OCI-LY7 (cell line): ENCODE measurements around the gene USH1G. TPM values are rescaled to one million over a fixed set of nuclear protein-coding genes. Genes with fewer than 3 reads are reported as not detected.
"Not testable (repeated sequence)": the region's sequence is repeated elsewhere in the genome, so short reads cannot be mapped to it uniquely, and the experiment has no call there.

Experiments used
- BruUV-seq: library from RNA; stranded (reverse); fragments of 400-500 nt; replicated peaks from 2 replicates; lab custom pipeline; 2021; lab: Mats Ljungman, UMichigan
- CTCF ChIA-PET: fragments of 300-600 bp; sonication (Branson Sonifier 250); formaldehyde crosslinking; loops from one replicate; lab custom pipeline; 2022; ENCODE audit warnings: antibody characterized with exemption; ENCODE audit not compliant: unreplicated experiment; lab: Charles Lee
- POLR2A ChIA-PET: fragments of 300-600 bp; sonication (Branson Sonifier 250); formaldehyde crosslinking; loops from one replicate; lab custom pipeline; 2022; ENCODE audit warnings: antibody characterized with exemption; lab: Charles Lee
- DNase-seq: peaks from one replicate; pipeline ENCODE4 v3.0.0-alpha.2; 2015; ENCODE audit warnings: low spot score
- H2AFZ ChIP-seq: fragments of 200-600 bp; sonication (generic), shearing (Covaris generic); 2 replicates; pipeline ENCODE4 v1.6.1; 2014; ENCODE audit warnings: mild to moderate bottlenecking, antibody characterized with exemption, low read length, moderate library complexity
- H3K27ac ChIP-seq: fragments of 200-600 bp; sonication (generic); 2 replicates; pipeline ENCODE4 v1.5.1; 2014; ENCODE audit warnings: mixed run types, low read depth, mild to moderate bottlenecking, moderate library complexity, low read length, inconsistent platforms; ENCODE audit not compliant: poor library complexity, severe bottlenecking
- H3K36me3 ChIP-seq: fragments of 200-600 bp; sonication (generic); 2 replicates; pipeline ENCODE4 v1.6.1; 2014; ENCODE audit warnings: mild to moderate bottlenecking, antibody characterized with exemption, low read length, moderate library complexity, mixed read lengths; ENCODE audit not compliant: insufficient read depth
- H3K4me1 ChIP-seq: fragments of 200-600 bp; sonication (generic); 2 replicates; pipeline ENCODE4 v1.5.1; 2014; ENCODE audit warnings: mild to moderate bottlenecking, low read length; ENCODE audit not compliant: insufficient read depth, poor library complexity, severe bottlenecking
- H3K4me2 ChIP-seq: fragments of 200-600 bp; sonication (generic); 2 replicates; pipeline ENCODE4 v1.6.1; 2014; ENCODE audit warnings: mild to moderate bottlenecking, low read length
- H3K4me3 ChIP-seq: fragments of 200-600 bp; sonication (generic); 2 replicates; pipeline ENCODE4 v1.5.1; 2014; ENCODE audit warnings: mild to moderate bottlenecking, low read depth, low read length; ENCODE audit not compliant: poor library complexity, severe bottlenecking
- H3K79me2 ChIP-seq: fragments of 200-600 bp; sonication (generic); 2 replicates; pipeline ENCODE4 v1.6.1; 2016; ENCODE audit warnings: low read depth, mild to moderate bottlenecking, low read length, moderate library complexity, mixed read lengths; ENCODE audit not compliant: insufficient read depth
- H3K9me2 ChIP-seq: fragments of 200-600 bp; sonication (generic); 2 replicates; pipeline ENCODE4 v1.6.1; 2016; ENCODE audit warnings: mild to moderate bottlenecking, low read length, mixed read lengths; ENCODE audit not compliant: insufficient read depth
- H3K9me3 ChIP-seq: fragments of 200-600 bp; sonication (generic); 2 replicates; pipeline ENCODE4 v1.6.1; 2014; ENCODE audit warnings: mild to moderate bottlenecking, mixed run types, low read length, mixed read lengths
- H4K20me1 ChIP-seq: fragments of 200-600 bp; sonication (generic); 2 replicates; pipeline ENCODE4 v1.6.1; 2014; ENCODE audit warnings: mild to moderate bottlenecking, antibody characterized with exemption, low read length, moderate library complexity, mixed read lengths; ENCODE audit not compliant: insufficient read depth
- EZH2phosphoT487 ChIP-seq: fragments of 200-600 bp; sonication (generic); IDR thresholded peaks from 2 replicates; pipeline ENCODE4 v1.6.1; 2018; ENCODE audit warnings: low read depth, borderline replicate concordance, mild to moderate bottlenecking, mixed run types, antibody characterized with exemption, low read length, moderate library complexity, mixed read lengths
- intact Hi-C: fragments of 100-400 bp; cut with micrococcal nuclease; formaldehyde crosslinking; loops from one replicate; pipeline ENCODE4 v1.10.0; 2022; ENCODE audit not compliant: unreplicated experiment
- total RNA-seq, 2 experiments: library from RNA; depleted of rRNA in 1 of 2; stranded (reverse); fragments of >200 nt in 1 of 2; shearing (Covaris generic) in 1 of 2; gene quantifications; 2 replicates each; pipeline ENCODE4 v1.2.3, GENCODE V29; 2014 to 2022
- TF ChIP-seq, protein P1 (sequence below): fragments of 200-600 bp; sonication (generic); conservative IDR thresholded peaks from 2 replicates; pipeline ENCODE4 v1.5.1; 2014; ENCODE audit warnings: mild to moderate bottlenecking, antibody characterized with exemption, low read length, moderate library complexity, mixed read lengths

Gene USH1G
- total RNA-seq, 2 experiments from 2014 or later, result not detected

GRCh38 chr17:74916851-74917199 lies 6.2 kb downstream of the USH1G start:
- Histone ChIP-seq H3K4me3 (no peak overlapping the region), H3K4me2 (no peak overlapping the region), H3K9me3 (no peaks in the 10 kb centered on the region), H3K36me3 (no peaks in the 10 kb centered on the region), H3K4me1 (no peaks in the 10 kb centered on the region), H3K79me2 (no peaks in the 10 kb centered on the region), H2AFZ (no peak overlapping the region), H4K20me1 (no peaks in the 10 kb centered on the region), H3K9me2 (no peaks in the 10 kb centered on the region), H3K27ac (no peak overlapping the region)
- ChIA-PET CTCF (no interaction called here), POLR2A (no interaction called here)
- BruUV-seq, result no TSS peak
- DNase-seq, result no peak
- TF ChIP-seq, protein P1, sequence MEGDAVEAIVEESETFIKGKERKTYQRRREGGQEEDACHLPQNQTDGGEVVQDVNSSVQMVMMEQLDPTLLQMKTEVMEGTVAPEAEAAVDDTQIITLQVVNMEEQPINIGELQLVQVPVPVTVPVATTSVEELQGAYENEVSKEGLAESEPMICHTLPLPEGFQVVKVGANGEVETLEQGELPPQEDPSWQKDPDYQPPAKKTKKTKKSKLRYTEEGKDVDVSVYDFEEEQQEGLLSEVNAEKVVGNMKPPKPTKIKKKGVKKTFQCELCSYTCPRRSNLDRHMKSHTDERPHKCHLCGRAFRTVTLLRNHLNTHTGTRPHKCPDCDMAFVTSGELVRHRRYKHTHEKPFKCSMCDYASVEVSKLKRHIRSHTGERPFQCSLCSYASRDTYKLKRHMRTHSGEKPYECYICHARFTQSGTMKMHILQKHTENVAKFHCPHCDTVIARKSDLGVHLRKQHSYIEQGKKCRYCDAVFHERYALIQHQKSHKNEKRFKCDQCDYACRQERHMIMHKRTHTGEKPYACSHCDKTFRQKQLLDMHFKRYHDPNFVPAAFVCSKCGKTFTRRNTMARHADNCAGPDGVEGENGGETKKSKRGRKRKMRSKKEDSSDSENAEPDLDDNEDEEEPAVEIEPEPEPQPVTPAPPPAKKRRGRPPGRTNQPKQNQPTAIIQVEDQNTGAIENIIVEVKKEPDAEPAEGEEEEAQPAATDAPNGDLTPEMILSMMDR, result no peak
- no peak for TF ChIP-seq EZH2phosphoT487
- intact Hi-C loops, result no loop called here

DNA sequence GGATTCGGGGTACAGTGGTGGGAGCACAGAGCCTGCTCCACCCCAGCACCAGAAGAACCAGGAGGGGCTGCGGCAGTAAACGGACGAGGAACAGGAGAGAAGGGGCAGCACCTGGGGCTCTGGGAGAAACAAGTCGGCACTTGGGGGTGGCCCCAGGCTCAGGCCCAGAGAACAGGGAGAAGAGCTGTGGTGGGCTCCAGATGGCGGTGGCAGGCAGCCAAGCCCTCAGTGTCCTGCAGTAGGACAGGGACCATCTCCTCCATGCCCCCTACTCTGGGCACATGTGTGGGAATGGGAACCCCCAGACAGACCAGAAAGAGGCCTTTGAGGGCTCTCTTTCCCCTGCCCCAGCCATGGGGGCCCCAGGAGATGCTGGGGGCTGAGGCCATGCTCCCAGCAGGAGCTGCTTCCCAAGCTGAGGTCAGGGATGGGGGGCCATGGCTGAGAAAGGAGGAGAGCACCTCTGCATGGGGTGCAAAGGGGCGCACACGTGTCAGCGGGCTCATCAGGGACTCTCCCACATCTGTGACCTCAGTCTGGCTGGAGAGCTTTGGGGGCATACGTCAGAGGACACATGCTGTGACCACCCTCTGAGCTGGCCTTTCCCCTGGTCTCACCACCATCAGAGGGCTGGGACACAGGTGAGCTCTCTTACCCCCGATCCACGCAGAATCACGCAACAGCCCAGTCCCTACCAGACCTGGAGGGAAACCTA lies 6.8 kb downstream of the USH1G start:
- Histone ChIP-seq H2AFZ (no peak overlapping the region), H3K4me1 (no peaks in the 10 kb centered on the region), H3K27ac (no peak overlapping the region), H3K4me2 (no peak overlapping the region), H3K9me3 (no peaks in the 10 kb centered on the region), H3K9me2 (no peaks in the 10 kb centered on the region), H3K79me2 (no peaks in the 10 kb centered on the region), H3K36me3 (no peaks in the 10 kb centered on the region), H4K20me1 (no peaks in the 10 kb centered on the region), H3K4me3 (no peak overlapping the region)
- no peak for DNase-seq
- intact Hi-C loops, result no loop called here
- BruUV-seq, result no TSS peak
- POLR2A ChIA-PET, result interaction anchor here (0.5 kb wide), 1 partner anchor 17 kb away, joined by 7 read pairs; no protein-coding TSS in a partner anchor
- no peak for TF ChIP-seq EZH2phosphoT487
- TF ChIP-seq, protein P1, result no peak
- CTCF ChIA-PET, result no interaction called here

- DNase-seq, H2AFZ ChIP-seq, POLR2A ChIA-PET, H4K20me1 ChIP-seq, H3K9me3 ChIP-seq, H3K36me3 ChIP-seq, H3K4me3 ChIP-seq, BruUV-seq, H3K27ac ChIP-seq, H3K4me2 ChIP-seq, H3K79me2 ChIP-seq, H3K4me1 ChIP-seq, intact Hi-C loops, H3K9me2 ChIP-seq, CTCF ChIA-PET: not testable (repeated sequence)
Observed at GRCh38 chr17:74911423-74911822, 11.6 kb downstream of the USH1G start.

DNA sequence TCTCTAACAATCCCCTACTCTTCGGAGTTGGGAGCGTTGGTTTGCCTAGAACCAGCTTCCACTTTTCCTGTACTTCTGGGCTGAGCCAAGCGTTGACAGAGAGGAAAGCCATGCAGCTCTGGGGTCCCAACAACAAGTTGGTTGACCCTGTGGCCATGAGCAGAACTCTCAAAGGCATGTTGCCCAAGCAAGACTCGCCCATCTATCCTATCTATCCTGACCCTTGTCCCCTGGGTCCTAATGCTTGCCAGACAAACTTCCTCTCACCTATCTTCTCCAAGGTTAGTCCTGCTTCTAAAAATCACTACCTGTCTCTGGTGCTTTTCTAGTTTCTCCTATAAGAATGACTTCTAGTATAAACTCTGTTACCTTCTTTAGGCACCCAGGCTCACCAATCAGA lies 14.0 kb downstream of the USH1G start:
- H3K4me3 ChIP-seq, H3K9me2 ChIP-seq, intact Hi-C loops, H3K36me3 ChIP-seq, POLR2A ChIA-PET, H2AFZ ChIP-seq, H3K27ac ChIP-seq, DNase-seq, BruUV-seq, H3K4me1 ChIP-seq, CTCF ChIA-PET, H4K20me1 ChIP-seq, H3K4me2 ChIP-seq, H3K79me2 ChIP-seq, H3K9me3 ChIP-seq: not testable (repeated sequence)
